Pancreas (tissue), 10 donors: ENCODE measurements around the gene CPNE9. TPM values are rescaled to one million over a fixed set of nuclear protein-coding genes. Genes with fewer than 3 reads are reported as not detected.
A peak's percentile ranks its signal among the peaks of the same experiment; 100 is the strongest.

Experiments used
- ATAC-seq, 4 donors: fragments of 200-7000 bp; cut with Tn5 transposase; one replicate each; pipeline versions ENCODE4 v1.8.0 to v1.9.1; 2020; ENCODE audit warnings: mild to moderate bottlenecking in 4 of 4, moderate library complexity in 4 of 4
- DNase-seq, 6 donors: peaks; one replicate each; pipeline ENCODE4 v3.0.0-alpha.2; 2020
- FAIRE-seq: peaks from 2 replicates; lab custom pipeline; 2012; peaks lifted over from hg19 to GRCh38; lab: Jason Lieb, UNC
- H3K27ac ChIP-seq, 4 donors: fragments of 200-600 bp; sonication (generic); 1 replicate in 3 of 4; 2 replicates in 1 of 4; pipeline versions ENCODE4 v1.5.0 to v1.8.0; 2020
- H3K27me3 ChIP-seq, 4 donors: fragments of 200-600 bp; one replicate each; pipeline ENCODE4 v1.8.0; 2021
- H3K36me3 ChIP-seq, 3 donors: fragments of 200-600 bp; sonication (generic) in 1 of 3; one replicate each; pipeline versions ENCODE4 v1.5.0 to v1.8.0; 2020 to 2021
- H3K4me1 ChIP-seq, 3 donors: fragments of 200-600 bp; one replicate each; pipeline ENCODE4 v1.8.0; 2021
- H3K4me3 ChIP-seq, 4 donors: fragments of 200-600 bp; sonication (generic) in 2 of 4; one replicate each; pipeline versions ENCODE4 v1.5.0 to v1.8.0; 2020 to 2021
- H3K9me3 ChIP-seq, 4 donors: fragments of 200-600 bp; one replicate each; pipeline ENCODE4 v1.8.0; 2021
- CTCF ChIP-seq, 4 donors: fragments of 200-600 bp; sonication (generic) in 3 of 4; IDR thresholded peaks; one replicate each; pipeline versions ENCODE4 v1.5.0 to v1.8.0; 2021; ENCODE audit warnings: antibody characterized with exemption in 4 of 4
- WGBS, 2 donors: extraction: QIAGEN DNeasy Blood & Tissue Kit; methylation state at CpG; one replicate each; pipeline ENCODE4 v1.1.7; 2013; 5-methylcytosine and 5-hydroxymethylcytosine counted together
- intact Hi-C, 3 donors: fragments of 100-400 bp; cut with DNase I; formaldehyde crosslinking; loops; one replicate each; pipeline versions ENCODE4 v1.11.1 to v1.14.2; 2022
- polyA plus RNA-seq, 2 donors: library from polyadenylated mRNA; stranded (reverse); fragments of 200-250 nt; gene quantifications; one replicate each; pipeline ENCODE4 v1.2.3, GENCODE V29; 2013
- total RNA-seq, 6 donors: library from RNA; stranded (reverse); fragmentation: NEBNext Ultra II Directional in 4 of 6; extraction: Animal tissue kit (Norgen Biotek cat#: 25700) in 4 of 6; gene quantifications; one replicate each; pipeline versions ENCODE4 v1.2.1 to v1.2.4, GENCODE V29; 2021 to 2023
- donor health status: healthy with polysubstance abuse.
- donor health status: DM: no; HTN: no; CAD: no; lungs with moderate emphysema.
- donor health status: DM: no; HTN: no; CAD: no.
- donor health status: control.
- donor health status: control.
- donor health status: Bipolar disorder and iron deficiency.
- donor health status: DM: yes; HTN: yes; CAD: no.
- donor health status: DM: no; HTN: no; CAD: no.
- donor health status: DM: no; HTN: no; CAD: no.
- donor health status: DM: yes; HTN: yes; CAD: no.

The CPNE9 gene
- total and polyA plus RNA-seq, 8 donors, result 0.12 to 0.85 (median 0.19) TPM; not detected in 3

- peak; percentile 96 to 99 (median 96) for ATAC-seq
- Histone ChIP-seq H3K36me3 (peaks cover 0 to 38% (median 15%) of the 10 kb centered on the region in 3 donors), H3K4me1 (peaks cover 0 to 9% (median 5%) of the 10 kb centered on the region in 3 donors), H3K27ac (peak within 1 kb of the TSS; percentile 63 to 87 (median 83)), H3K4me3 (peak within 1 kb of the TSS; percentile 31 to 73 (median 54)), H3K9me3 (no peaks in the 10 kb centered on the region), H3K27me3 (no peaks in the 10 kb centered on the region)
- 1% methylated on average over 59 to 60 of the region's 60 CpGs for WGBS, 2 donors
- intact Hi-C loops, result no loop called here
- no peak for FAIRE-seq
- TF ChIP-seq CTCF (IDR thresholded peaks at IDR 0.05), result no peak
- DNase-seq, result peak; percentile 97 to 99 (median 98)
These were observed 46.3 kb downstream of the CPNE9 start, which contains the start of gene OGG1 for GRCh38 chr3:9749645-9750555. TSS of gene OGG1 (plus strand) at chr3:9749952. CDS start at chr3:9750287, 335 bp downstream.

DNA sequence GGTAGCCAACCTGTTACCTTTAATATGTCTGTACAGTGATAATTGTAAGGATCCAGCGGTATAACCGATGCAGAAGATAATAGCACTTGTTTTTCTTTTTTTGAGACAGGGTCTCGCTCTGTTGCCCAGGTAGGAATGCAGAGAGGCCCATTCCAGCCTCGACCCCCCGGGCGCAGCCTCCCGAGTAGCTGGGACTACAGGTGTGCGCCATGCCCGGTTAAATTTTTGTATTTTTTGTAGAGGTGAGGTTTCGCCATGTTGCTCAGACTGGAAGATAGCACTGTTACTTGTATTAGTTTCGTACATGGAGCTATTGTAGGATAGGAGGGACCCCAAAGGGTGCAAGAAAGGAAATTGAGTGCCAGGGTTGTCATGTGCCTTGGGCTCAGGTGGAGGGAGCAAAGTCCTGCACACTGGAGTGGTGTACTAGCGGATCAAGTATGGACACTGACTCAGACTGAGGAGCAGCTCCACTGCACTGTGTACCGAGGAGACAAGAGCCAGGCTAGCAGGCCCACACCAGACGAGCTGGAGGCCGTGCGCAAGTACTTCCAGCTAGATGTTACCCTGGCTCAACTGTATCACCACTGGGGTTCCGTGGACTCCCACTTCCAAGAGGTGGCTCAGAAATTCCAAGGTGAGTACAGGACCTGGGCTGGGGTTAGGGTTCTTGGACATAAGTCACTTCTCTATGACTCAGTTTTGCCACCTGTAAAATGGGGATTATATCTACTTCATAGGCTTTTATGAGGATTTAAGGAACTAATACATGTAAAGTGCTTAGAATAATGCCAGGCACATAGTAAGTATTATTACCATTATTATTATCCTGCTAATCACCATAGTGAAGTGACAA is 47.2 kb downstream of the CPNE9 start:
- intact Hi-C loops, result no loop called here
- 37 to 38% methylated on average over 17 of the region's 17 CpGs for WGBS, 2 donors
- peak overlapping the region; percentile 31 to 73 (median 54) for H3K4me3 ChIP-seq
- H3K27me3 ChIP-seq, result no peaks in the 10 kb centered on the region
- peak in 1 of 6 donors; percentile 22 for DNase-seq
- no peak for ATAC-seq
- no peaks in the 10 kb centered on the region for H3K9me3 ChIP-seq
- peaks cover 0 to 31% (median 8%) of the 10 kb centered on the region in 3 donors for H3K36me3 ChIP-seq
- no peak for FAIRE-seq
- peak overlapping the region in 2 of 4 donors; percentile 81 to 85 for H3K27ac ChIP-seq
- TF ChIP-seq CTCF (IDR thresholded peaks at IDR 0.05), result no peak
- peaks cover 0 to 9% (median 5%) of the 10 kb centered on the region in 3 donors for H3K4me1 ChIP-seq

- Histone ChIP-seq H3K36me3 (peaks cover 0 to 31% (median 4%) of the 10 kb centered on the region in 3 donors), H3K4me3 (no peak overlapping the region), H3K4me1 (peaks cover 0 to 9% (median 0%) of the 10 kb centered on the region in 3 donors), H3K9me3 (no peaks in the 10 kb centered on the region), H3K27ac (no peak overlapping the region), H3K27me3 (no peaks in the 10 kb centered on the region)
- TF ChIP-seq CTCF (IDR thresholded peaks at IDR 0.05), result no peak
- ATAC-seq (no peak), DNase-seq (no peak), FAIRE-seq (no peak)
- intact Hi-C loops, result no loop called here
- WGBS, 2 donors, result 88 to 90% methylated on average over 8 of the region's 8 CpGs
These were observed 51.0 kb downstream of the CPNE9 start for GRCh38 chr3:9754678-9755077.

- no peak overlapping the region for H3K27ac ChIP-seq
- no peak overlapping the region for H3K4me3 ChIP-seq
- TF ChIP-seq CTCF (IDR thresholded peaks at IDR 0.05), result no peak
- FAIRE-seq, result no peak
- H3K4me1 ChIP-seq, result no peaks in the 10 kb centered on the region
- intact Hi-C loops, result no loop called here
- H3K9me3 ChIP-seq, result no peaks in the 10 kb centered on the region
- ATAC-seq, result no peak
- no peak for DNase-seq
- no peaks in the 10 kb centered on the region for H3K27me3 ChIP-seq
- peaks cover 0 to 22% (median 4%) of the 10 kb centered on the region in 3 donors for H3K36me3 ChIP-seq
- WGBS, 2 donors, result 91 to 94% methylated on average over 13 of the region's 13 CpGs
These were observed 53.8 kb downstream of the CPNE9 start for GRCh38 chr3:9757427-9757826.
